Caco-2 (cell line): Measurements from ENCODE around the gene RAC3. TPM values are rescaled to one million over a fixed set of nuclear protein-coding genes. Genes with fewer than 3 reads are reported as not detected.
A peak's percentile ranks its signal among the peaks of the same experiment; 100 is the strongest.

ENCODE experiments used
- BruUV-seq: library from RNA; stranded (reverse); fragments of 400-500 nt; replicated peaks from 2 replicates; lab custom pipeline; 2021; lab: Mats Ljungman, UMichigan
- CTCF ChIA-PET: fragments of 300-600 bp; sonication (Branson Sonifier 250); formaldehyde crosslinking; loops from one replicate; lab custom pipeline; 2022; ENCODE audit warnings: antibody characterized with exemption; lab: Charles Lee
- POLR2A ChIA-PET: fragments of 300-600 bp; sonication (Branson Sonifier 250); formaldehyde crosslinking; loops from one replicate; lab custom pipeline; 2022; ENCODE audit warnings: antibody characterized with exemption; lab: Charles Lee
- DNase-seq, 2 experiments: peaks; one replicate each; pipeline versions ENCODE4 v3.0.0 to v3.0.0-alpha.2; 2020 to 2022
- H3K27me3 ChIP-seq: replicated peaks from 2 replicates; pipeline ENCODE4 v1.6.0; 2011; ENCODE audit warnings: low read length; ENCODE audit not compliant: control insufficient read depth, insufficient read depth
- H3K36me3 ChIP-seq: 2 replicates; pipeline ENCODE4 v1.5.1; 2011; ENCODE audit warnings: low read length; ENCODE audit not compliant: control insufficient read depth, insufficient read depth
- H3K4me1 ChIP-seq: fragments of 250-450 bp; sonication (Bioruptor Pico); 2 replicates; pipeline ENCODE4 v1.5.1; 2020; ENCODE audit warnings: mild to moderate bottlenecking
- H3K4me3 ChIP-seq: 2 replicates; pipeline ENCODE4 v1.5.1; 2011; ENCODE audit warnings: low read depth, mild to moderate bottlenecking, control low read depth, low read length
- H3K9me3 ChIP-seq: fragments of 250-450 bp; sonication (Bioruptor Pico); 2 replicates; pipeline ENCODE4 v1.5.1; 2020; ENCODE audit warnings: mild to moderate bottlenecking, moderate library complexity
- H3K27ac Mint-ChIP-seq: one replicate; pipeline ENCODE4 v1.8.0; 2022; ENCODE audit warnings: mixed read lengths; ENCODE audit not compliant: unreplicated experiment
- H3K27me3 Mint-ChIP-seq: one replicate; pipeline ENCODE4 v1.8.0; 2022; ENCODE audit warnings: mixed read lengths; ENCODE audit not compliant: insufficient read depth, unreplicated experiment
- H3K36me3 Mint-ChIP-seq: one replicate; pipeline ENCODE4 v1.8.0; 2022; ENCODE audit warnings: mild to moderate bottlenecking, mixed read lengths; ENCODE audit not compliant: insufficient read depth, unreplicated experiment
- H3K4me1 Mint-ChIP-seq: one replicate; pipeline ENCODE4 v1.8.0; 2022; ENCODE audit warnings: low read depth, mixed read lengths; ENCODE audit not compliant: unreplicated experiment
- H3K4me3 Mint-ChIP-seq: one replicate; pipeline ENCODE4 v1.8.0; 2022; ENCODE audit warnings: mild to moderate bottlenecking, moderate library complexity, mixed read lengths; ENCODE audit not compliant: unreplicated experiment
- H3K9me3 Mint-ChIP-seq: one replicate; pipeline ENCODE4 v1.8.0; 2022; ENCODE audit warnings: mixed read lengths; ENCODE audit not compliant: unreplicated experiment
- intact Hi-C: fragments of 100-400 bp; cut with micrococcal nuclease; formaldehyde crosslinking; loops from one replicate; pipeline ENCODE4 v1.10.0; 2022; ENCODE audit not compliant: unreplicated experiment
- total RNA-seq: library from RNA; stranded (reverse); gene quantifications from 2 replicates; pipeline ENCODE4 v1.2.3, GENCODE V29; 2022
- TF ChIP-seq, protein P1 (sequence below), 2 experiments: fragments of 200-600 bp in 1 of 2; IDR thresholded peaks; 1 replicate in 1 of 2; 2 replicates in 1 of 2; pipeline versions ENCODE4 v1.5.1 to v1.8.0; 2011 to 2022; ENCODE audit warnings: antibody characterized with exemption in 1 of 2, control low read depth in 1 of 2, inconsistent platforms in 1 of 2, low read depth in 1 of 2, low read length in 1 of 2, mild to moderate bottlenecking in 1 of 2, moderate library complexity in 1 of 2; ENCODE audit not compliant: insufficient read depth in 1 of 2, severe bottlenecking in 1 of 2, unreplicated experiment in 1 of 2

The RAC3 gene
- total RNA-seq, 1 experiment from 2014 or later: 94.5 TPM

DNA sequence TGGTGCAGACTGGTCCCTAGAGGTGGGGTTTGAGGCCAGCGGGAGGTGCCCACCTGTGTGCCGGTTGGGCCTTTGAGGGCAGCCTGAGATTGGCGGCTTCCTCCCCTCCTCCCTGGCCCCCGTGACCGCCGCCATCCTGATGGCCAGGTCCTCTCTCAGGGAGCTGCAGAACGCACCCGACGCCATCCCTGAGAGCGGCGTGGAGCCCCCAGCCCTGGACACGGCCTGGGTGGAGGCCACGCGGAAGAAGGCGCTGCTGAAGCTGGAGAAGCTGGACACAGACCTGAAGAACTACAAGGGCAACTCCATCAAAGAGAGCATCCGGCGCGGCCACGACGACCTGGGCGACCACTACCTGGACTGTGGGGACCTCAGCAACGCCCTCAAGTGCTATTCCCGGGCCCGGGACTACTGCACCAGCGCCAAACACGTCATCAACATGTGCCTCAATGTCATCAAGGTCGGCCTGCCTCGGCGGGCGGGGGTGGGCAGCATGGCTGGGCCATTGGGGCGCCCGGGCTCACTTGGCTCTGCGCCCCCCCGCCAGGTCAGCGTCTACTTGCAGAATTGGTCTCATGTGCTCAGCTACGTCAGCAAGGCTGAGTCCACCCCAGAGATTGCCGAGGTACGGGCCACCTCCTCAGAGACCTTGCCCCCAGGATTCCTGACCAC, 23.0 kb downstream of the RAC3 start:
- Mint-ChIP-seq H3K27ac (peak overlapping the region; percentile 67), H3K4me3 (no peak overlapping the region), H3K27me3 (no peaks in the 10 kb centered on the region), H3K36me3 (peaks cover 46% of the 10 kb centered on the region), H3K4me1 (no peaks in the 10 kb centered on the region), H3K9me3 (no peaks in the 10 kb centered on the region)
- Histone ChIP-seq H3K4me3 (no peak overlapping the region), H3K27me3 (no peaks in the 10 kb centered on the region), H3K9me3 (no peaks in the 10 kb centered on the region), H3K36me3 (peaks cover 1% of the 10 kb centered on the region; the same call in 1 of the 2 replicates), H3K4me1 (peaks cover 8% of the 10 kb centered on the region)
- intact Hi-C loops: no loop called here
- TF ChIP-seq, protein P1, sequence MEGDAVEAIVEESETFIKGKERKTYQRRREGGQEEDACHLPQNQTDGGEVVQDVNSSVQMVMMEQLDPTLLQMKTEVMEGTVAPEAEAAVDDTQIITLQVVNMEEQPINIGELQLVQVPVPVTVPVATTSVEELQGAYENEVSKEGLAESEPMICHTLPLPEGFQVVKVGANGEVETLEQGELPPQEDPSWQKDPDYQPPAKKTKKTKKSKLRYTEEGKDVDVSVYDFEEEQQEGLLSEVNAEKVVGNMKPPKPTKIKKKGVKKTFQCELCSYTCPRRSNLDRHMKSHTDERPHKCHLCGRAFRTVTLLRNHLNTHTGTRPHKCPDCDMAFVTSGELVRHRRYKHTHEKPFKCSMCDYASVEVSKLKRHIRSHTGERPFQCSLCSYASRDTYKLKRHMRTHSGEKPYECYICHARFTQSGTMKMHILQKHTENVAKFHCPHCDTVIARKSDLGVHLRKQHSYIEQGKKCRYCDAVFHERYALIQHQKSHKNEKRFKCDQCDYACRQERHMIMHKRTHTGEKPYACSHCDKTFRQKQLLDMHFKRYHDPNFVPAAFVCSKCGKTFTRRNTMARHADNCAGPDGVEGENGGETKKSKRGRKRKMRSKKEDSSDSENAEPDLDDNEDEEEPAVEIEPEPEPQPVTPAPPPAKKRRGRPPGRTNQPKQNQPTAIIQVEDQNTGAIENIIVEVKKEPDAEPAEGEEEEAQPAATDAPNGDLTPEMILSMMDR (IDR thresholded peaks at IDR 0.05; ENCODE audit: insufficient read depth in 1 of 2, low read depth in 1 of 2, low read length in 1 of 2, severe bottlenecking in 1 of 2, unreplicated experiment in 1 of 2): no peak
- no peak for DNase-seq
- BruUV-seq: no TSS peak
- CTCF ChIA-PET: interaction anchor here (0.6 kb wide), 1 partner anchor 13 kb away, joined by 7 read pairs; no protein-coding TSS in a partner anchor
- POLR2A ChIA-PET: no interaction called here

DNA sequence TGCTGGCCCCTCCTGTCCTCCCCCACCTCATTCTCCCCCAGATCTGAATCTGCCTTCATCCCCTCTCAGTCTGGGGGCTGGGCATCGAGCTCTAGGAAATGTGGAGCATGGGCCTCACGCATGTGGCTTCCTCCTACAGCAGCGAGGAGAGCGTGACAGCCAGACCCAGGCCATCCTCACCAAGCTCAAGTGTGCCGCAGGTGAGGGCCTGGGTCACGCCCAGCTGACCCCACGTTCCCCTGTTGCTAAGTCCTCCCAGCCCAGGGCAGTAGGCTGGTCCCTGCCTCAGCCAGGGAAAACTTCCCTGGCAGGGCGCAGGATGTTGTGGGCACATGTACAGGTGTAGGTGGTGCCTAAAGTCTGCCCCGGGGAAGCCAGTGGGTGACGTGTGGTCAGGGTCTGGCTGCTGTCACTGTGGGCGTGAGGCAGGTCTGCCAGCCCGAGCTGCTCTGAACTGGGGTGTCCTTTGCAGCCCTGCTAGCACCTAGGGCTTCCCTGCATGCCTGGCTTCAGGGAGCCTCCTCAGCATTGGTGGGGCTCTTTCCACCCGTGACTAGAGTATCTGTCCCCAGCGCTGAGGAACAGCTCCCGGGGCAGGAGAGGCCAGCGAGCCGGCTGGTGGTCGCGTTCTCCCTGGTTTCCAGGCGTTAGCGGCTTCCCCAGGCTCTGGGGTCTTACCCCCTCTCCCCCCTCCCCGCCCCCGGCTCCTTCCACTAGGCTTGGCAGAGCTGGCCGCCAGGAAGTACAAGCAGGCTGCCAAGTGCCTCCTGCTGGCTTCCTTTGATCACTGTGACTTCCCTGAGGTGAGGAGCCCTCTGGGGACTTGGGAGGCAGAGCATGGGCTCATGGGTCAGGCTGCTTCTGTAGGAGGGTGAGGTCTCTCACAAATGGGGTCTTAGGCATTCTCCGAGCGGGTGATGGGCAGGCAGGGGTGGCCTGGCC, 23.8 kb downstream of the RAC3 start:
- ChIA-PET CTCF (interaction anchor here (0.6 to 1.0 kb wide), 2 partner anchors 14 to 24 kb away, joined by 7 read pairs; partner anchors contain the start of gene RAC3), POLR2A (no interaction called here)
- TF ChIP-seq, protein P1 (IDR thresholded peaks at IDR 0.05; ENCODE audit: insufficient read depth in 1 of 2, low read depth in 1 of 2, low read length in 1 of 2, severe bottlenecking in 1 of 2, unreplicated experiment in 1 of 2): no peak
- Mint-ChIP-seq H3K4me1 (no peaks in the 10 kb centered on the region), H3K27ac (peak overlapping the region; percentile 67), H3K36me3 (peaks cover 54% of the 10 kb centered on the region), H3K4me3 (no peak overlapping the region), H3K9me3 (no peaks in the 10 kb centered on the region), H3K27me3 (no peaks in the 10 kb centered on the region)
- Histone ChIP-seq H3K27me3 (no peaks in the 10 kb centered on the region), H3K4me1 (peaks cover 7% of the 10 kb centered on the region), H3K4me3 (no peak overlapping the region), H3K9me3 (no peaks in the 10 kb centered on the region), H3K36me3 (peaks cover 1% of the 10 kb centered on the region; the same call in 1 of the 2 replicates)
- intact Hi-C loops: no loop called here
- no peak for DNase-seq
- BruUV-seq: no TSS peak
